Hindlimb muscle (tissue), 1 donor: ENCODE results near the gene APCDD1. TPM values are rescaled to one million over a fixed set of nuclear protein-coding genes. Genes with fewer than 3 reads are reported as not detected.

Source experiments
- DNase-seq: peaks from one replicate; pipeline ENCODE4 v3.0.0-alpha.2; 2013
- polyA plus RNA-seq: library from polyadenylated mRNA; unstranded; fragments of 120-200 nt; gene quantifications from one replicate; pipeline ENCODE4 v1.2.1, GENCODE V29; 2013; ENCODE audit not compliant: insufficient read length

APCDD1 gene
- 11.1 TPM for polyA plus RNA-seq

DNA sequence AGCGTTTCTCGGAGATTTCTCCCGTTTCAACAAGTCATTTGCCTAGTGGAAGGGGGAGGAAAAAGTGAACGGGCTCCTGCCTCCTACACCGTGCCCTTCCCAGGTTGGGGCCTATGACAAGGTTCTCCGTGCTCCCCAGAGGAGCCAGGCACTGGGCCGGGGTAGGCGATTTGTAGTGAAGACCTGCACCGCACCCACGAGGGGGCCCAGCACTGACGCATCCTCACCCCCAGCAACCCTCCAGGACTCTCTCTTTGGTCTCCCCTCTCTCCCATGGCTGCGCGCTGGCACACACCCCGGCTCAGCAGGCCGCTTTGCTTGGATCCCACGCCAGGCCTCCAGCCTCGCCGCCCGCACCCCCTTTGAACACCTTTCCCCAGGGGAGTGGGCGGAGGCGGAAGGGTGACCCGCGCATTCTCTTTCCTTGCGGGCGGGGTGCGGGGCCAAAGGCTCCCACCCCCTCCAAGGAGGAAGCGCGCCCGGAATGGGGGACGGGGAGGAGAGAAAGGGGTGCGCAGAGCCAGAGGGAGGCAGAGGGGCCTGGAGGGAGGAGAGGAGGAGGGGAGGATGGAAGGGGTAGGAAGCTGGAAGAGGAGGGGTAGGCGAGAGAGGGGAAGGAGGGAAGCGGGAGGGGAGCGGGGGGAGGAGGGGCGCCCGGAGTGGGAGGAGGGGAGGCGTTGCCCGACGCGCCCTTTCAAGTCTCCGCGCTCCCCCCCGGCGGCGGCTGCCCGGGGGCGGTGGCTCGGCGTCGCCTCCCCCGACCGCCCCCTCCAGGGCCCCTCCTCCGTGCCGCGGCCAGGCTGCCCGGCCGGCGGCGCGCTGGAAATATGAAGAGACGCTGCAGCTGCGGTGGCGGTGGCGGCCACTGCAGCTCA lies at the start of gene APCDD1:
Gene APCDD1 (plus strand): TSS at position 830 of the 875 bp plus-strand sequence. CDS start 347 bp downstream, outside the sequence.
- peak; percentile 81 for DNase-seq

DNA sequence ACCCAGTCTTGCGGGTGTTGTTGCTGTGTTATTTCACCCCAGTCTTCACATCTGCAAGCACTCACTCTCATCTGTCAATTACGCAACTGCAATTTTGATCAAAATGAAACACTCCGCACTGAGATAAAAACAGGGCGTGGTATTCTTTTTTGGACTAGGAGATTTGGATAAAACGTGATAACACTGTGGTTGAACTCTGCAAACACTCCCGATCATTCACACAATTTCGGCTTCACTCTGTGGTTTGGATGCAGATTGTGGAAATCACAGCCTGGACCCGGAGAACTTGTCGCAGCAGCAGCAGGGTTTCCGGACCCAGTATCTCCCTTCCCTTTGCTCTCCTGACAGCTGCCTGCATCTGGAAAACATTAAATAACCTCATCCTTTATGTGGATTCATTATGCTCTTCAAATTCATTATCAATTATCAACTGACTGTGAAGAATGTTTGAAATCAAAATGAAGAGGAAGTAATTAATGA lies 49.4 kb upstream of the APCDD1 start:
- no peak for DNase-seq

DNA sequence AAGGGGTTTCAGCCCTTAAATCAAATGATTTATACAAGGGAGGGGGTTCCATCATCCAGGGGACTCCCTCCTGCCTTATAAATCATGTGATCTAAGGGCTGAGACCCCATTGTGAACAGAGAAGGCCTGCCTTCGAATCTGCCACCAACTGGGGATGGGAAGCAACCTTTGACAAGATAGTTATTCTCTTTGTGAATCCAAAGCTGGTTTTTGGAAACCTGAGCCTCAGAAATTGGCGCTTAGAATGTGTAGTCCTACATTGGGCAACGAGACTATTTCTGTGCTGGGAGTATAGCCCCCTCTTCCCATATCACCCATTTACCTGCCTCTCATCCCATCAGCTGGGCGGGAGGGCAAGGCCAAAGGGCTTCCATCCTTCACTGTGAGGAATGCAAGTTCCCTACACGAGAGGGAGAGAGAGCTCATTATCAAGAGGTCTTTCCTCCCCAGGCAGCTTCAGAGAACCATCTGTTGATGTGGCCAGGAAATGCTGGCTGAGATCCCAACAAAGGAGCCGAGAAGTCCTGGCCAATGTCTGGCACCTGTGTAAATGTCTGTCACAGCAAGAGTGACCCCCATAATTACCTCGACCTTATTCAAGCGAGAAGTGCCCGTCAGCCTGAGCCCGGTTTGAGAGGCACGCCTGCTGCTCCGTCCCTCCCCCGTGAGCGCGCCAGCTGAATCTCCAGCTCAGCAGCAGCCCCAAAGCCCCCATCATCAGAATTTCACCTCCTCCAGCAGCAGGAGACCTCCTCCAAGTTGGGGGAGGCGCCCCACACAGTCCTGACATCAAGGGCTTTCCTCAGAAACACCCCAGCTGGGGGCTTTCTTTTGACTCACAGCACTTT lies 48.4 kb upstream of the APCDD1 start:
- DNase-seq, result no peak

DNA sequence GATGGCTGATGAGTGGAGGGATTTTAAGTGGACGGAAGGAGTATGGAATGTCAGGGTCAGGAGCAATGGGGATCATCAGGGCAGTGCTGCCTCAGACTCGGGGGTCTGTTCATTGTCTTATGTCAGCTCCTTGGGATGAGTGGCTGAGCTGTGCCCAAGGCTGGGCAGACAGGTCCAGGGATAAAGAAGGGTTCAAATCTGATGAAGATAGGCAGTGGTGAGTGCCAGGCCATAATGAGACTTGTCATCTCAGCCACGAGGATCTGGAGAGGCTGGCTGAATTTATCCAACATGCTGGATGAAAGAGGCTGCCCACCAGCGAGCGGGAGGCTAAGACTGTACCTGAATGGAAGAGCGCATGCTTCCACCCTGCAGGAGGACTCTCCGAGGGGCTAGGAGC lies 46.3 kb upstream of the APCDD1 start:
- DNase-seq, result no peak

DNA sequence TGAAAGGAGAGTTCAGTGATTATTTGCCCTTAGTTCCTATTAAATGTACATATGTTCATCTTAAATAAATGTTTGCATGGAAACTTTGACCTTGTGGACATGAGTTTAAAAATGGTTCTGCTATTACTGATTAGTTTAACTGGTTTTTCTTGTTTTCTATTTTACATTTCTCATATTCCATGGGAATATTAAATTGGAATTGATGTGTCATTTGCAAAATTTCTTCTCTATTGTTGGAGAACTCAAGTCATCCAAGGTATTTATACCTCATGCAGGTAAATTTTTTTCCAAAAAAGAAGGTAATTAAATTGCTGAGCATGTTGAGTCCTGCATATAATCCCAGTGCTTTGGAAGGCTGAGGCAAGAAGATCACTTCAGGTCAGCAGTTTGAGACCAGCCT lies 45.4 kb upstream of the APCDD1 start:
- no peak for DNase-seq

DNA sequence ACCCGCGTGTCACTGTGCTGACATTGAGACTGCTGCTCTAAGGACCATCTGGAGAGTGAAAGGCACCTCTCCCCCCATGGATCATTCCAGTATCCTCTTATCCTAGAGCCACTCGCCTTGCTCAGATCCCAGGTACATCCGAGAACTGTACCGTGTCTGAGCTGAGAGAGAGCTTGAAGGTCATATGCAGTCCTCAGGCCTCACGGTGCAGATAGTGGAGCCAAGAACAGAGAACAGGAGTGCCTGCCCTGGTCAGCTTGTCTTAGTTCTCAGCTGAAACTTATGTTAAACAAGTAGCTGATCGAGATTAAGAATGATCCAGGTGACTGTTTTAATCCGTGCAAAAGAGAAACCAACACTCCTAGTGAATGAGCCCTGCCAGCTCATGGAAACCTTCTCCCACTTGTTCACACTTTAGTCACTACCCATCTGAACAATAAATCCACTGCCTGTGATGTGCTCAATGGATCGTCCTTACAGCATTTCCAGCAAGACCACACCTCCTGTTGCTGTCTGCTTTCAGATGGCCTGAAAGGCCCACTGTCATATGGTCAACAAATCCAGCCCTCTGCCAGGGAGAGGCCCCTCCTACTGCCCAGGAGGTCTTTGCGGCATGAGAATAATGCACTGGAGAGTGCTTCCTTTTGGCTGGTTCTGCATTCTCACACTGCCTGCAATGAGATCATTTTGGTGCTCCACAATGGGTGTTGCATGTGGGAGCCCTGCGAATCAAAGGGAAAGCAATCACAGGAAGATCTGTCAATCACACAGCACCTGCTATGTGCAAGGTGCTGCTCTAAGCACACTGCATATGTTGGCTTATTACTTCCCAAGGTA lies 43.7 kb upstream of the APCDD1 start:
- DNase-seq, result no peak

DNA sequence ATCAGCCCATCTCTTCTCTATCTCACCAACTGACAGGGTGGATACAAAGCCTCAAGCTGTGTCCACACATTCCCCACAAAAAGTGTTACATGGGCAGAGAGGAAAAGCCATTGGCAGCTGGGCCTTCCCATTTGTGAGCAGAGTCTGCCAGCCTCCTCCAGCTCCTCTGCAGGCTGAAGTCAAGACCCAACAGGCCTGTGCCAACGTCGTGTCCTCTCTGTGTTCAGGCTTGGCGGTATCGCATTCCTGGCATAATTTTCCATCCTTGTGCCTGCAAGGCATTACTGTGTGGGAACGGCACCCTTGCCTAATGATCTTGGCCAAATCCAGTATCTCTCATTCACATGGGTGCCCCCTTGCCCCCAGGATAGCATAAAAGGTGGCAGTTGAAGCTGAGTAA lies 41.5 kb upstream of the APCDD1 start:
- DNase-seq, result no peak

DNA sequence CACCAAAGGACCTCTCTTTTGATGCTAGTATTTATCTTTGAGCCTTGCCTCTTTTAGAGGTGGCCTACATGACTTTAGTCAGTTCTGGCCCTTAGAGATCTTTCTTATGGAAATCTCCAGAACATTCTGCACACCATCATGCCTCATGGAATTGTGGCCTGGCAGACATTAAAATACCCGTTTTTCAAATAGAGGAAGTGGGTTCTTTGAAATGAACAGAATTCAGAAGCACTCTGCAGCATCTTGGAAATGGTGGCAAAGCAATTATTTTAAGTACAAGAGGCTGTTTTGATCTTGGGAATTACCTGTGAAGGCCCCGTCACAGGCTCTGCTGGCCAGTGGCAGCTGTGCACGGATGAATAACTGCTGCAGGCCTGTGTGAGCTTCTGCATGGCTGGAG lies 40.7 kb upstream of the APCDD1 start:
- no peak for DNase-seq

DNA sequence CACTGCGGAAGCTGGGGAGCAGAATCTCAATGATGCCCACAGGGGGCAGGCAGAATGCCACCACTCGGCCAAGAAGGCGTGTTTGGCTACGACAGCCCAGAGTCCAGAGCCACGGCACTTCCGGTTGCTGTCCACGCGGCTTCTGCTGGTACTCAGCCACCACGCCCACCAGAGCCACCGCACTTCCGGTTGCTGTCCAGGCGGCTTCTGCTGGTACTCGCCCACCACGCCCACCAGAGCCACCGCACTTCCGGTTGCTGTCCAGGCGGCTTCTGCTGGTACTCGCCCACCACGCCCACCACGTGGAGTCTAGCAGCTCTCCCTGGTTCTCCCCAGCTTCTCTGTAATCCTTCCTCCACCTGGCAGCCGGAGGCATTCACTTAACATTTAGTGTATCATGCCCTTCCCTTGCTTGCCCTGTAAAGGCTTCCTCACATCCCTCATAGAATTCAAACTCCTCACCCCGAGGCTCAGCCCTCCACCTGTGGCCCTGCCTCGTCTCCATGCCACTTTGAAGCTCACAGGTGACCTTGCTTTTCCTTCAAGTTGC lies 40.1 kb upstream of the APCDD1 start:
- no peak for DNase-seq

DNA sequence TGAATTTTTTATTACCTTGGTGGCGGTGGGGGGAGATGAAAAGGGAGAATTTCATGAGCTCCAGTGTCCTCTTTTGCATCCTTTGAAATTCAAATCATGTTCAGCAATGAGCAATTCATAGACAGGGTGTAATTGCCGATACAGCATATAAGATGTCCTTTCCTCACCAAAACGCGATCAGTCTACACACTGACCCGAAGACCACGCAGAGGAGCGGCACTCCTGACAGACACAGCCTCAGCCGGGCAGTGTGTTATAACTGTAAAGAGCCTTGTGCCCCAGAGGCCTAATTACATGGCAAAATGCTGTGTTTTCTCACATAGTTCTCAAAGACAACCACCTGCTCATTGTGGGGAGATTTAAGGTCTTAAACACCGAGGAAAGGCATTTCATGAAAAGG lies 38.4 kb upstream of the APCDD1 start:
- DNase-seq, result no peak

DNA sequence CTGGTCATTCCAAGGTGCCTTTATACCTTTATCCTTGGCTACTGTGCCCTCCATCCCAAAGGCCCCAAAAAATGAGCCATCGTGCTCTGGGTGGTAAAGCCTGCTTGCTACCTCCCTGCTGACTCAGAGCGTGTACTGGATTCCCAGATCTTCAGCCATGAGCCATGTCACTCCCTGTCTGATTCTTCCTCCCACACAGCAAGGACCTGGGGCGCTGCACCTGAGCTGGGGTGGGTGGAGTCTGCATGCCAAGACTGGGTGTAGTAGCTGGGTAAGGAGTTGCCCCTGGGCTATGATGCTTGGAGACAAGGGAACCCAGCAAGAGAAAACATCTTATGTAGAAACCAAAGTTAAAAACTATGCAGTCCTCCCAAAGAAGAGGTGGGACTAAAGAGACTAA lies 37.2 kb upstream of the APCDD1 start:
- DNase-seq, result no peak

DNA sequence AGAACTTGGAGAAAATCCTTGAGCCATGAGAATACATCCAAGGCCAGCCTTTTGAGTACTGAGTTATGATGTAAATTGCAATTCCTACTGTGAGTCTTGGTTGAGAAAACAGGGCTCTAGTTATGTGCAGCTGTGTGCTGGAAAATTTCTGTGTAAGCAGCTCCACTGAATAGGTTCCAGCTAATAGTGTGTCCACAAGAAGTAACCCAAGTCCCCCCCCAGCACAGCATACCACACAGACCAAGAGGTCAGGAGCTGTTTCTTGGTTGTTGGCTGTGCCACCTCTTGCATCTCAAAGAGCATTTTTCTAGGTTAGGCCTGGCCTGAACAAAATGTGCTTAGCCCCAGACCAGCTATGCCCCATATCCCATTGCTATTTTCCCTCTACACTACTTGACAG lies 36.8 kb upstream of the APCDD1 start:
- no peak for DNase-seq

DNA sequence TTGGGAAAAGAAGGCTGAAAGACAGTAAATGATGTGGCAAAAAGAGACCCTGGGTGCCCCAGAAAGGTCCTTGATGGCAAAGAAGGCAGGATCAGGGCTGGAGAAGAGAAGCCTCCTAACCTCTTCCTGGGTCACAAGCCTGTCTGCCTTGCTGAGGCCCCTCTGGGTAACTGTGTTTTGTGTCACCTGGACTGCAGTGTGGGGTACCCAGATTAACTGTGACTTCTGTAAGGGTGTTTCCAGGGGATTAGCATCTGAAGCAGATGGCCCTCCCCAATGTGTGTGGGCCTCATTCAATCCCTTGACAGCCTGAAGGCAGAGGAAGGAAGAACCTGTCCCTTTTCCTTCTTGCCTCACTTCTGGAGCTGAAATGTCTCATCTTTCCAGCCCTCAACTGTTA lies 35.6 kb upstream of the APCDD1 start:
- DNase-seq, result no peak

DNA sequence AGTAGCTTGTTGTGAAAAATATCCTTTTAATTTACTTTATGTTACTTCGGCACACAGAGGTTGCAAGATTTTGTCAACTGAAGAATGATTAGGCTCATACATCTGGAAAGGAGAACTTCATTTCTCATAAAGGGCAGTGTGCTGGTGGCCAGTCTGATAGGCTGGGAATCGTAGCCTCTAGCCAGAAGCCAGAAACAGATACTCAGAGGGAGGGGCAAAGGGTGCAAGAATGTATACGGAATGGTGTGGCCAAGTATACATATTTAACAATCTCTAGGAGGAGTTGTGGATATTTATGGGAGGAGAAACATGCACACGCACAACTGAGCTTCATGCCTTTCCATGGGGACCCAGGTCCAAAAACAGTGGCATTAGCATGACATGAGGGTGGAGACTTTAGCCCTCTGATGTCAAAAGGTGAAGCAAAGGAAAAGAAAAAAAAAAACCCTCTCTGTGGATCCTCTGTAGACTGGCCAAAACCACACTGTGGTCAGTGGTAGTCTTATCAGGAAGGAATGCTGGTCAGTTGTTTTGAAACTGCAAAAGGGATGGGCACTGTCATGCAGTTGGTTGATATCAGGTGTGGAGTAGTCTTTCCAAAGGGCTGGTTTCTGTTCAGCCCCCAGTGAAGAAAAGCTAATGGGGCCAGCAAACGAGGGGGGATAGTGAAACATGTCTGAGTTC lies 34.9 kb upstream of the APCDD1 start:
- no peak for DNase-seq

DNA sequence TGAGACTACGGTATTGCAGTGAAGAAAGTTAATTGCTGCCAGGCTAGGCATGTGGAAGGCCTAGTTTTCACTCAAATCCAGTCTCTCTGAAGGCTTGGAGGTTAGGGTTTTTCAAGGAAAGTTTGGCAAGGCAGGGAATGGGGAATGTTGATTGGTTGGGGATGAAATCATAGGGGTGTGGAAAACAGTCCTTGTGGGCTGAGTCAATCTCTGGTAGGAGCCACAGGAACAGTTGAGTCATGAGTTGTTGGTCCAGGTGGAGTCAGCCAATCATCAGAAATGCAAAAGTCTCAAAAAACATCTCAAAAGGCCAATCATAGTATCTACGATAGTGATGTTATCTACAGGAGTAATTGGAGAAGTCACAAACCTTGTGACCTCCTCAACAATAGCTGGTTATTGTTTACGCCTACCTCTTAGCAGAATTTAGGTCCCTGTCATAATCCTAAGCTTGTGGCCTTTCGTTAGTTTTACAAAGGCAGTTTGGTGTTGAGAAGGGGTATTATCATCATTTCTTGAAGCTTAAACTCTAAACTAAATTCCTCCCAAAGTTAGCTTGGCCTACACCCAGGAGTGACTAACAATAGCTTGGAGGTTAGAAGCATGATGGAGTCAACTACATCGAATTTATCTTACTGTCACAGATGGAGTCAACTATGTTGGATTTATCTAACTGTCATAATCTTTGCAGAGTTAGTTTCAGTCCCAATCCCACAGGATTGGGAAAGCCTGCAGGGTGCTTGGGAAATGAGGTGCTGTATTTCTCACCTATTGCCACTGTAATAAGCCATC lies 33.7 kb upstream of the APCDD1 start:
- no peak for DNase-seq

DNA sequence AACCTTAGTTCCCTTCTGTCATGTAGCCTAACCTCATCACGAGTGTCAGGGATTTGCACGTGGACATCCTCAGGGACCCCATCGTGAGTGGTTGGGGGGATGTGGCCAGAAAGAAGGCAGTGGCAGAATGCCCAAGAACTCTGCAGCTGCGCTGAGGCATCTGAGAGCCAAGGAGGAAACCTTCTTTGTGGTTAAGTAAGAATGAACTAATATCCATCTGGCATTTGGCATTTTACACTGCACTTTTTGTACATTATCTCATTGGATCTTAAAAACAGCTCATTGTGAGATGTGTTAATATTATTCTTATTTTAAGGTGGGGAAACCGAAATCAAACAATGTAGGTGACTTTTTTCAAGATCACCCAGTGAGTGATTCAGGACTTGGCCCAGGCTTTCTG lies 32.6 kb upstream of the APCDD1 start:
- DNase-seq, result no peak

DNA sequence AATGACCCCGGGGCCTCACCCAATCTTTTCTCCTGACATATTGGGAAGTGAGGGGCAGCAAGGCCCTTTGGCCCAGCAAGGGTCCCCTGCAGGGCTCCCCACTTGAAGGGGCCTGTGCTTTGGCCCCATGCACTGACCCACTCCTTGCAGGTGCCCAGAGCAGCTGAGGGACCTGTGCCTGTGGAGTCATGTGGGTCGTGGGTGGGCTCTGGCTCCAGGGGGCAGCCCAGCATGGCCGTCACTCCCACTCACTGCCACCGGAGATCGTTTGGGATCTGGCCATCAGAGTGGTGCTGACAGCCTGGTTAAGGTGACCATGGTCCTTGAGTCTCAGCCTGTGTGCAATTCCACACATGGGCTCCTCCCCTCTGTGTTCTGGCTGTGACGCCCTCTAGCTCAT lies 31.7 kb upstream of the APCDD1 start:
- no peak for DNase-seq

DNA sequence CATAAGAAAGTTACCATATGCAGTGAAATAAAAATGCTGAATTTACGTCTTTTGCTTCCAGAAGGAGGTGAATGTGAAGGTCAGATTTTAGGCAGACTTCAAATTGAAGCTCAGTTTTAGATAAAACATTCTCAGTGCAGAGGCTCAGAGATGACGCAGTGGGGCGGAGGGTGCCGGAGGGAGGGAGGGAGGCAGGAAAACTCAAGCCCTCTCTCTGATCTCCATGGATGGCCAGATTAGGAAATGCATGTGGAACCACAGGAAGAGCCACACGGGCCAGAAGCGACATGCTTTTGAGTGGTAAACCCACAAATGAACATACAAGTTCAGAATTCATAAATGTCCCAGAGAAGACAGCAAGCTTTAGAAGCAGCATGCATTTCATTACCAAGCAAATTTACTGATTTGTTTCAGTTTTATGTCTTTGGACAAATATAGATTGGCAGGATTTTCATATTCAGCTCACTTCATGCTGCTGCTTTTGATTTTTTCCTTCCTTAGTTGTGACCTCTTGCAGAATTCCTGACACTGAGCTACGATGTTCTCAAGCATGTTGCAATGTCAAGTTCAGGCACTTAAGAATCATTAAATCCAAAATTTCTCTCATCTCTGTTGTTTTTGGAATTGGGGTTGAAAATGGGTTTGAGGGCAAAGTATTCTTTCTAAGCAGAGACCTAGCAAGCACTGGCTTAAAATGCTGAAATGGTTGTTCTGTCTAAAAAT lies 29.7 kb upstream of the APCDD1 start:
- no peak for DNase-seq

DNA sequence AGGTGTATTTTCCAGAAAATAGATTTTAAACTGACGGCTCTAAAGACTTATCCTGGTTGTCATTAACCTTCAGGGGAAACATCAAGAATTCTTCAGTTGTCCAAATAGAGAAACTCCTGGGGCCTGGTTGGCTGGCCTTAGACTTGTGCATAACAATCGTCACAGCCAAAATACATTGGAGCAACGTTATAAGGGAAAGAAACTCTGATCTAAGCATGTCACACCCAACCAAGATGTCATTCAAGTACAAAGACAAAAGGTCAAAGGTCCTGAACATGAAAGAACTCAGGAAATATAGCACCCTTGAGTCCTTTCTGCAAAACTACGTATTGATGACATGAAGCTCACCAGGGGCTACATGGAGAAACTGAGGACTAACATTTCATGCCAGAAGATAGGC lies 23.8 kb upstream of the APCDD1 start:
- no peak for DNase-seq

DNA sequence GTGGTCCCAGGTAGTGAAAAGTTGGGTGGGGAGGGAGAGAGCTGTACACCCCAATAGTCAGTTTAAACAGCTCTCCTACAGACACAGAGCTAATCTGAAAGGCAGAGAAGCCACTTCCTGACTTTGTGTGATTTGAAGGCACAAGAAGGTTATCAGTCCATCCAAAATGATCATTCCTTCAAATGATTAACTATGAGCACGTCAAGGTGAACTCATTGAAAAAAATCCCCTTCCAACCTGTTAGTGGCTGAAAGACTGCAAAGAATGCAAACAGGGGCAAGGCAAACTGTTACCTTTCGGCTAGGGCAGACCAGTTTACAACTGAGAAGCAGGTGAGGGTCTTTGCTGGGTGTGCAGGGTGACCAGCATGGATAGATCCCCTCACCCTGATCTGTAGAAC lies 22.8 kb upstream of the APCDD1 start:
- DNase-seq, result no peak
